WERI-Rb-1 (cell line): Measurements from ENCODE around the gene GRB14.
A peak's percentile ranks its signal among the peaks of the same experiment; 100 is the strongest.

Experiments
- DNase-seq: peaks from one replicate; pipeline ENCODE4 v3.0.0-alpha.2; 2020
- H3K27ac ChIP-seq: fragments of 250-450 bp; sonication (Bioruptor Pico); 2 replicates; pipeline ENCODE4 v1.5.1; 2020; ENCODE audit warnings: mild to moderate bottlenecking, moderate library complexity
- H3K27me3 ChIP-seq: fragments of 250-450 bp; sonication (Bioruptor Pico); 2 replicates; pipeline ENCODE4 v1.5.1; 2021; ENCODE audit warnings: mild to moderate bottlenecking, low read depth, moderate library complexity; ENCODE audit not compliant: insufficient read depth, severe bottlenecking
- H3K36me3 ChIP-seq: fragments of 250-450 bp; sonication (Bioruptor Pico); 2 replicates; pipeline ENCODE4 v1.5.1; 2020; ENCODE audit warnings: mild to moderate bottlenecking, moderate library complexity
- H3K4me3 ChIP-seq: 2 replicates; pipeline ENCODE4 v1.5.1; 2011; ENCODE audit warnings: low read depth, mild to moderate bottlenecking, control low read depth, low read length
- H3K9me3 ChIP-seq: fragments of 250-450 bp; sonication (Bioruptor Pico); 2 replicates; pipeline ENCODE4 v1.5.1; 2021; ENCODE audit warnings: mild to moderate bottlenecking, moderate library complexity; ENCODE audit not compliant: severe bottlenecking
- TF ChIP-seq, protein P1 (sequence below): IDR thresholded peaks from 2 replicates; pipeline ENCODE4 v1.5.1; 2011; ENCODE audit warnings: low read depth, mild to moderate bottlenecking, control low read depth, inconsistent platforms, low read length

GRB14 gene

DNA sequence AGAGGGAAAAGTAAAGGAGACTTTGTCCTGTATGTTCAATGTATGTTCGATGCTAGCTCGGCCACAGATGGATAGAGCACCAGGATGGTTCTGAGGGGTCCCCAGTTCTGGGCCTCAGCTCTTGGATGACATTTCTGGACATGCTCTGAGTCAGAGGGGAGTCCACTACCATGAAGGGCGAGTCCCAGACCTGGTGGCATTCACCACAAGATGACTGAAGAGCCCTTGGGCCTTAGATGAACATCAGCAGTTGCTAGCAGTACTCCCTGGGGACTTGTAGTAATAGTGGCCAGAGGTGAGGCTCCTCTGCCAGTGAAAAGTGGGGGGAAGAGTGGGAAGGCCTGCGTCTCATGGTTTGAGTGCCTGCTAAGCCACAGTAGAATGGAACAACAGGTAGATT is 109.5 kb downstream of the GRB14 start:
- TF ChIP-seq, protein P1, sequence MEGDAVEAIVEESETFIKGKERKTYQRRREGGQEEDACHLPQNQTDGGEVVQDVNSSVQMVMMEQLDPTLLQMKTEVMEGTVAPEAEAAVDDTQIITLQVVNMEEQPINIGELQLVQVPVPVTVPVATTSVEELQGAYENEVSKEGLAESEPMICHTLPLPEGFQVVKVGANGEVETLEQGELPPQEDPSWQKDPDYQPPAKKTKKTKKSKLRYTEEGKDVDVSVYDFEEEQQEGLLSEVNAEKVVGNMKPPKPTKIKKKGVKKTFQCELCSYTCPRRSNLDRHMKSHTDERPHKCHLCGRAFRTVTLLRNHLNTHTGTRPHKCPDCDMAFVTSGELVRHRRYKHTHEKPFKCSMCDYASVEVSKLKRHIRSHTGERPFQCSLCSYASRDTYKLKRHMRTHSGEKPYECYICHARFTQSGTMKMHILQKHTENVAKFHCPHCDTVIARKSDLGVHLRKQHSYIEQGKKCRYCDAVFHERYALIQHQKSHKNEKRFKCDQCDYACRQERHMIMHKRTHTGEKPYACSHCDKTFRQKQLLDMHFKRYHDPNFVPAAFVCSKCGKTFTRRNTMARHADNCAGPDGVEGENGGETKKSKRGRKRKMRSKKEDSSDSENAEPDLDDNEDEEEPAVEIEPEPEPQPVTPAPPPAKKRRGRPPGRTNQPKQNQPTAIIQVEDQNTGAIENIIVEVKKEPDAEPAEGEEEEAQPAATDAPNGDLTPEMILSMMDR = no peak

DNA sequence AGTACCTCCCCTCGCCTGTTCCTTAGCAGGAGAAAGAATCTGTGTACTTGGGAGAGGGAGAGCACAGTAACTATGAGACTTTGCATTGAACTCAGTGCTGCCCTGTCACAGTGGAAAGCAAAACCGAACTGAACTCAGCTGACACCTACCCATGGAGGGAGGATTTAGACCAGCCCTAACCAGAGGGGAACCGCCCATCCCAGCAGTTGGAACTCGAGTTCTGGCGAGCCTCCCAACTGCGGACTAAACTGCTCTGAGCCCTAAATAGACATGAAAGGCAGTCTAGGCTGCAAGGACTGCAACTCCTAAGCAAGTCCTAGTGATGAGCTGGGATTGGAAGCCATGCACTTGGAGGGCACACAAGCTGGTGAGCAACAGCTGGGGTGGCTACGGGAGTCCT is 110.4 kb downstream of the GRB14 start:
- Histone ChIP-seq H3K27ac (no peak overlapping the region), H3K4me3 (no peak overlapping the region), H3K27me3 (no peaks in the 10 kb centered on the region), H3K36me3 (no peaks in the 10 kb centered on the region), H3K9me3 (no peaks in the 10 kb centered on the region)
- TF ChIP-seq, protein P1 = no peak
- DNase-seq = no peak

More for the DNA sequence above, 109.5 kb downstream of the GRB14 start:
- Histone ChIP-seq H3K4me3 (no peak overlapping the region), H3K36me3 (no peaks in the 10 kb centered on the region), H3K27me3 (no peaks in the 10 kb centered on the region), H3K9me3 (no peaks in the 10 kb centered on the region), H3K27ac (no peak overlapping the region)
- no peak for DNase-seq

DNA sequence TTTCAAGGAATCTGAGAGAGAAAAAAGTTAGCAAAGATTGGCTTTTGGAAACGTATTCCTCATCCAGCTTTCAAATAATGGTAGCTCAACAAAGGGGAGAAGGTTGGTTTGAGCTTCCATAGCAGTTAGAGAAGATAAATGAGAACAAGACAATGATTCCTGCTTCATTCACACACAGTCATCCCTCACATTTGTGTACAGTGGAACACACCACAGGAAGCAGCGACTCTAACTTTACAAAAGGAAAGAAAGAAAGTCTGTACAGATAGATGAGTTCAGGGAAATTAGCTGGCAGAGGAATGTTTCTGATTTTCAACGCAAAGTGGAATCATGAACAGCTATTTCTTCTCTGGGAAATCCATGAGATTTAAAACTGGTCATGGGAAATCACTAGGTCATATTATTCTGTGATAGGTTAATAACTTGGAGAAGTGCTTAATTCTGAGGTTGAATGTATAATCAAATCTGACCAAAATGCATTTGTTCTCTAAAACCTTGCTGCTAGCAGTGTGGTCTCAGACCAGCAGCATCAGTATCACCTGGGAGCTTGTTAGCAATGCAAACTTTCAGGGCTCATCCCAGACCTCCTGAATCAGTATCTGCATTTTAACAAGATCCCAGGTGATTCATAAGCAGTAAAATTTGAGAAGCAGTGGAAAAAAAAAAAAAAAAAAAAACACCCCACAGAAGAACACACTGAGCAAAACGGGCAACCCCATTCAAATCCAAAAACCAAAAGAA is 112.0 kb downstream of the GRB14 start:
- no peak overlapping the region for H3K27ac ChIP-seq
- no peaks in the 10 kb centered on the region for H3K9me3 ChIP-seq
- TF ChIP-seq, protein P1 = no peak
- no peak for DNase-seq
- no peaks in the 10 kb centered on the region for H3K36me3 ChIP-seq
- no peak overlapping the region for H3K4me3 ChIP-seq
- H3K27me3 ChIP-seq = no peaks in the 10 kb centered on the region

DNA sequence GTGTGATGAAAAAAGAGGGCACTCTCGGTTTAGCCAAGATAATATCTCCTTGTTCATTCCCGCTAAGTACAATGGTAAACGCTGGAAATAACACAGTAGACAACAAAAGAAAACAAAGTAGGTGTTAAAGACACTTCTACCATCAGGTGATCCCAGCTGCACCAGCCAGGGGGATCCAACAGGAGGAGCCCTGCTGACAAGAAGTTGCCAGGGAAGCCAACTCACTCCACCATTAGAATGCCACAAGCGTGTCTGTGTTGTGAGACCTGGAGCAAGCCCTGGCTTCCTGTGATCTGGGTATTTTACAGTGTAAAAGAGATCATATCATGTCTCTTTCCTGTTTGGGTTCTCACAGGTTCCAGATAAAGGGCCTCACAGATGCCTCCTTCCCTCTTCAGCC is 117.0 kb downstream of the GRB14 start:
- H3K27ac ChIP-seq = no peak overlapping the region
- H3K27me3 ChIP-seq = no peaks in the 10 kb centered on the region
- no peaks in the 10 kb centered on the region for H3K36me3 ChIP-seq
- no peaks in the 10 kb centered on the region for H3K9me3 ChIP-seq
- no peak overlapping the region for H3K4me3 ChIP-seq
- DNase-seq = peak; percentile 31
- TF ChIP-seq, protein P1 = peak; percentile 53

DNA sequence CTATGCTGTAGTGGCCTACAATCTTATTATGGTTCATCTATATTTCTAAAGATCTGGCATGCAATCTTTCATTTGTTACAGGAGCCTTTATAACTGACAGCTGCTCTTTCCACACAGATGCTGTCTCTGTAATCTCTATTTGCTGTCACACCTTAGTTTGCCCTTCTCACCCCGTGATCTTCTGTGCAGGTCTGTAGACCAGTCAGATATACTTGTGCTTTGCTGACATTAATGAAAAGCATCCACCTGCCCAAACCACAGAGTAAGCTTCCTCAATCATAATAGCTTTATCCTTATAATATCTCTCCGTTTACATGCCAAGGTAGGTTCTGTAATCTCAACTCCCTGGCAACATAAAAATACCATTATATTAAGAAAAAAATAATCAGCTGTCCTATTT is 122.4 kb downstream of the GRB14 start:
- H3K27me3 ChIP-seq = no peaks in the 10 kb centered on the region
- DNase-seq = no peak
- no peaks in the 10 kb centered on the region for H3K9me3 ChIP-seq
- H3K36me3 ChIP-seq = no peaks in the 10 kb centered on the region
- no peak overlapping the region for H3K27ac ChIP-seq
- no peak overlapping the region for H3K4me3 ChIP-seq
- TF ChIP-seq, protein P1 = no peak

DNA sequence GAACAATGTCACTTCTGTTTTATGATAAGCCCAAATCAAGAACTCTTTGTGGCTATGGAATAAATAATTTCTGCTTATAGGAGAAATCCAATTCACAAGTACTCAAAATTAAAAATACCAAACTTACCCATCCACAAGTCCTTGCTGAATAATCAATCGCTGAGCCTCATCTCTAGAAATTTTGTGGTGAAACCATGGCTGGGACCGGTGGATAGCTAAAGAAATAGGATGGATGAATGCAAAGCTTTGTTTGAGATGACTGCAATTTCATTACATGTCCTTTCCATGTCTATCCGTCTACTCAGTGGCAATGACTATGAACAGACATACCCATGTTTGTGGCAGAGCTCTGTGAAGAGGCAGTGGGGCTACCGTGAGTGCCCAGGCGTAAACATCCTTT is 124.4 kb downstream of the GRB14 start:
- no peak overlapping the region for H3K27ac ChIP-seq
- H3K27me3 ChIP-seq = no peaks in the 10 kb centered on the region
- no peaks in the 10 kb centered on the region for H3K36me3 ChIP-seq
- H3K4me3 ChIP-seq = no peak overlapping the region
- DNase-seq = no peak
- H3K9me3 ChIP-seq = no peaks in the 10 kb centered on the region
- TF ChIP-seq, protein P1 = no peak
